DMS79 (cell line): Measurements from ENCODE around the gene AUTS2.
A peak's percentile ranks its signal among the peaks of the same experiment; 100 is the strongest.
"Not testable (repeated sequence)": the region's sequence is repeated elsewhere in the genome, so short reads cannot be mapped to it uniquely, and the experiment has no call there.

Source experiments
- DNase-seq: peaks from one replicate; lab custom pipeline; 2025; lab: John Stamatoyannopoulos, UW

Gene AUTS2

DNA sequence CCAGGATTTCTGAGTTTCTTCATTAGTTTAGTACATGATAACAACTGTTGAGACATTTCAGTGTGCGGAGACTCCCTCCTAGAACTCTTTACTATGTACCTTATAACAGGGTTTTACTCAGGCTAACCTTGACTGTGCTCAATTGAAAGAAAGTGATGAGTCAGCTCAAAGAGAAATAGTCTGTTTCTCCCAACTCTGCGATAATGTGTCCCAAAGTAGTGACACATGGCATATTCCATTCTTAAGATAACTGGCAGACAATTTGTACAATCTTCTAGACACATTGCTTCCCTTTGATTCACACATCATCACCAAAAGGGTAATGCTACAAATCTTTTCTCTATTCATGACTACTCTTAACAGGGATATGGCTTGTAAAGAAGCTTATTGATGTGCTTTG, 645.2 kb downstream of the AUTS2 start:
- DNase-seq, result no peak

DNA sequence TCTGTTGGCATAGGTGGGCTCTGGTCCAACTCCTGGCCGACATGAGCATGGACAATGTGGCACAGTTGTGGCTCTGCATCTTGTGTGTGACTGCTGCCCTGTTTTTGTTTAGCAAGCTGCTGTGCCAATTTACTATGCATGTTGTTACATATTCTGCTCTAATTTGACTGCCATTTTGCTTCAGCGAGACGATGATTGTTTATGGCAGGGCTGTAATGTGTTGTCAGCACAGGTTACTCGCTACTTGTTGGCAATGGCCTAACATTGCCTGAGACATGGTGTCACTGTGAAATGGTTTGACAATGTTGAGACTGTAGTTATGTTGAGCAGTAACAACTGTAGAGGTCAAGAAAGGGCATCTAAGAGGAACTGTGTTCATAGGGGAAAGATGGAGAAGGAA, 659.6 kb downstream of the AUTS2 start:
- DNase-seq, result no peak

DNA sequence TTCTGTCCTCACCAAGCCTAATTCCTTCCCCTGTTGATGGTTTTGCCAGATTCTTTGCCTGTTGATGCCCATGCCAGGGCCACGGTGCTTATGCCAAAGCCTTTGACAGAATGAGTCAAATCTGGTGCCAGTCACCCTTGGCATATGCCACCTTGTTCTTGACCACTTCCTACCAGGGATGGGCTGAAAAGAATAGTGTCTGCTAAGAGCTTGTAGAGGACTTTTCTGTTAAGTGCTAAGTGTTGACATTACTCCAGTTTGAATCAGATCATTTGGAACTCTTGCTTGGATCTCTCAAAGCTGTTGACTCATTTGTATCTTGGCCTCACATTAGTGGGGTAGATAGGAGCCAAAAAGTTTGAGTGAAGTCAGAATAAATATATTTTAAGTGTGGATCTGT, 661.2 kb downstream of the AUTS2 start:
- DNase-seq, result peak; percentile 15

DNA sequence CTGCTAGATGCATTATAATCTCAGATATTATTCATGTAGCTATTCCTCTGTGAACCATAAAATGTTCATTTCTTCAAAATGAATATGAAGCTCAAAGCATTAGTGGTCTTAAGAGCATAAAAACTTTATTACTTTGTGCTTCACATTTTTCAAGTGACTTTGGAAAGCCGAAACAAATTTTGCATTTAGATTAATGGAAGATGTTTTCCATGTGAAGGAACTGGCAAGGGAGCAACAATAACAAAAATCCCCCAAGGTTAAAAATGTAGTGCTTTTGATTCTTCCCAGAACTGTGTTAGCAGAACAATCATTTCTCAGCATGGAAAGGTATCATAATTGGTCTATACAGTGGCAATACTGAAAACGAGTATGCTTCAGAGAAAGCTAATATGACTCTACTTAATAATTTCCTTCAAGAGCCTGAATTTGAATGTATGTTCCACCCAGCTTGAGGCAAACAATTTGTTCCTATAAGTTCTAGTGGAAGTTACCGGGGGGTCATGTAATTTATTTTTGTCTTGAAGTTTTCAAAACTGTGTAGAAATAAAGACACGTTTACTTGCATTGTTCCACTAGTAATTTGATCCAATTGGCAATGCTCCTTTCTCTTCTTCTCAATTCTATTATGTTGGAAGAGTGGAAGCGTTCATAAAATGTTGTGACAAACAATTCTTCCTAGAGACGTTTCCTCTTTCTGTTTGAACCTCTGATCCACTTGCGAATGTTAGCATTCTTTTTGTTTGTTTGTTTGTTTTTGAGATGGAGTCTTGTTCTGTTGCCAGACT, 665.4 kb downstream of the AUTS2 start:
- DNase-seq, result no peak

DNA sequence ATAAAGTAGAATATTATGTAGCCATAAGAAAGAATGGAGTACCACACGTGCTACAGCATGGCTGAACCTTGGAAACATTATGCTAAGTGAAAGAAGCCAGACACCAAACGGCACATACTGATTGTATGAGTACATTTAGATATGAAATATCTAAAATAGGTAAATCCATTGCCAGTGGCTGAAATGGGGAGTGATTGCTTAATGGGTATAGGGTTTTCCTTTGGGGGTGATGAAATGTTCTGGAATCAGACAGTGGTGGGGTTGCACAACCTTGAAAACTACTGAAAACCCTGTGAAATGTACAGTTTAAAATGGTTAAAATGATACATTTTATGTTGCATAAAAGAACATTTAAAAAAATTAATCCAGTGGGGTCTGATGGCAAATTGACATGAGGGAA, 667.9 kb downstream of the AUTS2 start:
- no peak for DNase-seq

- no peak for DNase-seq
These were observed 669.3 kb downstream of the AUTS2 start for GRCh38 chr7:70267381-70268120.

DNA sequence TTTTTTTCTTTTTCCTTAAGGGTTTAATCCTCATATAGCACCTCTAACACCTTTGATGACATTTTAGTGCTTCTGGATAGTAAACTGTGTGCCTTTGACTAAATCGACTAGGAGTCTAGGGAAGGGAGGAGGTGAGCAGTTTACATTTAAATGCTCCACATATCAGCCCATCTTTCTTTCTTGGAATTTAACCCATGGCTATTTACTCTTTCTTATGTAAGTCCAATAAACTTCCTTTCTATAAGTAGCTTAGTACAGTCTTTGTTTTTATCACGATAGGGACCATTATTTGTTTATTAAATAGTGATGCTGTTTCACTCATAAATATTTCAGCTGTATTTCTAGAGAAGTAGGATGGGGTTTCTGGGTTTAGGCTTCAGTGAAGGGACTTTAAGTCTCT, 669.9 kb downstream of the AUTS2 start:
- no peak for DNase-seq

GRCh38 chr7:70270149-70270548, 671.9 kb downstream of the AUTS2 start:
- DNase-seq, result no peak

DNA sequence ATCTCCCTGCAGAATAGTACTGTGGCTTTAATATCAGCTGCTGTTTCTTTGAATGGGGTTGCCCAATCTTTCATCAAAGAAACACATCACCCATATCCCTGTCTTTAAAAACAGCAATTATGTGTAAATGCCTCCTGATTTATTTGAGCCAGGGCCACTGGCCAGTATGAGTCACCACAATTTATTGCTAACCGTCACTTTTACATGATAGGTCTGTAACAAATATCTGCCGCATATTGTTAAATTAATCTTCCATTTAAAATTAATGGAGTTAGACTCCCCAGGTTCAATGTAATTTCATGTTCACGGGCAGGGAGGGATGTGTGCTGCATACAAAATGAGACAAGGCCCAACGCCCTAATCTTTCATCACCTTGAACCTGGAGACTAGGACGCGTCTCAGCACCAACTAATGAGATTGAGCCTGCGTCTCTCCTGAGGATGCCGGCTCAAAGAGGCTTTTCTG, 673.4 kb downstream of the AUTS2 start:
- no peak for DNase-seq

- not testable (repeated sequence) for DNase-seq
These were observed 677.3 kb downstream of the AUTS2 start for GRCh38 chr7:70275570-70275969.

DNA sequence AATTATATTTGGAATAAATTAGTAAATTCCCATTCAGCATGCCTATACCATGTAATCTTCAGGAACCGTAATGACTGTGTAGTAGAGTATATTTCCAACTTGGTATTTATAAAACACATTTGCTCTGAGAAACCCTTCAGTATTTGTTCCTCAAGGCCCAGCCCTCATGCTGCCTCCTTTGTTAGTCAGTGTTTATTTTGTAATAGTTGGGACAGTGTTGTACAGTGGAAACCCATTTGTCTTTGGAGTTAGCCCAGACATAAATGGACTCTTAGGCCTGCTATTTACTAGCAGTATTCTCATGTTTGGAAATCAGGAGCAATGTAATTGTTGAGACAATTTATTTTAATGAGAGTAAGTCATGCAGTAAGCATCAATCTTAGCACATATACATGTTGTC, 686.9 kb downstream of the AUTS2 start:
- no peak for DNase-seq

GRCh38 chr7:70285854-70286253, 687.6 kb downstream of the AUTS2 start:
- no peak for DNase-seq

- DNase-seq, result no peak
These were observed 690.6 kb downstream of the AUTS2 start for GRCh38 chr7:70288781-70289456.

- DNase-seq, result no peak
These were observed 694.4 kb downstream of the AUTS2 start for GRCh38 chr7:70292716-70293115.

- no peak for DNase-seq
These were observed 696.1 kb downstream of the AUTS2 start for GRCh38 chr7:70294211-70294911.

DNA sequence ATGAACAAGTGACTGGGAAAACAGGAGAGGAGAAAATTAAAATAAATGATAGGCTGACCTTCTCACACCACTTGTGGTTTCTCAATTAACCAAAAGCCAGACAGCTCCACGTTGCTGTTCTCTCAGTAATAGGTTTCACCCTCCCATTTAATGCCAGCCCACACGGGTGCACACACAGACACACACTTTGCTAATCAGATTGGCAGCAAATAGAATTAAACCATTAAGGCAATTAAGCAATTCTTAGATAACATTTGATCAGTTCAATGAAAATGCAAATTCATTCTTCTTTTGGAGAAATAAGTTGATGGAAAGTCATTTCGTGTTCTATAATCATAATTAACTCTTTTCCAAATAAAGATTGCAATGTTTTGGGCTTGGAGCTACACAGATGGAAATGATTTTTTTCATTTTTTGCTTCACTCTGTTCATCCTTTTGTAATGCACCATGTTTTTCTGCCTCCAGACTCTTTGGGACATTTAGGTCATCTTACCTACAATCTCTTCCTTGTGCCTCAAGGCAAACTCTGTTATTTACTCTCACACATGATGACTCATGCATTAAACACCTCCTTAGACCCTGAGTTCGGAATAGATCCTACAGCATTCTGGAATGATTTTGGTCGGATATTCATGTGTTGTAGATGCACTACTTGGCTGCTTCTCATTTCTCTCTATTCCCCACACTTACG, 700.7 kb downstream of the AUTS2 start:
- DNase-seq, result no peak

- no peak for DNase-seq
These were observed 701.2 kb downstream of the AUTS2 start for GRCh38 chr7:70299472-70299807.

GRCh38 chr7:70301673-70302185, 703.5 kb downstream of the AUTS2 start:
- DNase-seq, result no peak

DNA sequence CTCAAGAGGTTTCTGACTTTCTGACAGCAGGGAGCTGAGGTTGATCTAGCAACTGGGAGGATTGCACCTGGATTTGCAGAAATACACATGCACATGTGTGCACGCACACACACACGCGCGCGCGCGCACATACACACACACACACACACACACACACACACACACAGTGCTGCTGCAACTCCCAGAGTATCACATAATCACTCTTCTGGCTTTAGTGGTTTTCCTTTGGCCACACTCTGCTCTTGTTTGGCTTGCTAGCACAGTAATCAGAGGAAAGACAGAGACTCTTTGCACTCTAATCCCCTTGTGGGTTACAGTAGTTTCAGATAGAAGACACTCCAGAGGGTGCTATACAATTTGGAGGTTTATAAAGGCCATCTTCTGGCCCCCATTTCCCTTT, 705.0 kb downstream of the AUTS2 start:
- DNase-seq, result no peak

DNA sequence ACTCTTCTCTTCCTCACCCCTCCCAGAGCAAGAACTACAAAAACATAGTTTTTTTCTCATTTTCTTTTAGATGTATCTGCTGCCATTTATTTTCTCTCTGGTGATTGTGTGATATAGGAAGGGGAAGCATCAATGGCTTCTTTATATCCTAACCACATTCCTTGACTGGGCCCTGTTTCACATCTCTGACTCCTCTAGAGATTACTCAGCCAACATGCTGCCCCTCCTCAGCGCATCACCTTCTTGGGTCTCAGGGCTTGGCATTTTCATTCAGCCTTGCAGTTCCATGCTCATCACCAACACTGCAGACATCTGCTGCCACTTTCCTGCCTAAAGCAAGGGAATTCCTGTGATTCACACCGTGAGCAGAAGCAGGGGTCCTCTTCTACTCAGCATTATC, 705.5 kb downstream of the AUTS2 start:
- no peak for DNase-seq

DNA sequence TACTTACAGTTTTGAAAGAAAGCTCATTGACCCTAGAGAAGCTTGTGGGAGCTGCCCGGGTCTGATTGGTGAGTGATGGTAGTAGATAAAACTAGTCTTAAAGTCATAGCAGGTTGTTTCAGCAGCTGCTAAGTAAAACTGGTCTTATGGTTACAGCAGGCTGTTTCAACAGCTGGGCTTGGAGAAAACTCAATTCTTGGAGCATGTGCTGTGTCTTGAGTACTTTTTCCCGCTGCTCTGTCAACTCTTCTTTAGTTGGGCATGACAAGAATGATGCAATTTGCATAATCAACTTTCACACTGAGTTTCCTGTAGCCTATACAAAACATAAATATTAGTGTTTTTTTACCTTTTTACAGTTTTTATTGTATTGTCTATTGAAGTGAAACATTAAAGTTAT, 707.9 kb downstream of the AUTS2 start:
- no peak for DNase-seq
